HG03432 (cell line): ENCODE results near the gene ATN1.

Experiments used
- ATAC-seq: cut with Tn5 transposase; IDR thresholded peaks from one replicate; pipeline ENCODE4 v1.9.1; 2021; ENCODE audit warnings: mild to moderate bottlenecking, moderate library complexity; ENCODE audit not compliant: unreplicated experiment

The ATN1 gene

GRCh38 chr12:6923851-6924250 lies 3.9 kb upstream of the ATN1 start:
- ATAC-seq = no peak

- no peak for ATAC-seq
Observed at GRCh38 chr12:6925239-6925539, 2.6 kb upstream of the ATN1 start.

- ATAC-seq = no peak
Observed at GRCh38 chr12:6925540-6926279, 2.0 kb upstream of the ATN1 start.

GRCh38 chr12:6928022-6928702 lies 403 bp downstream of the ATN1 start:
- no peak for ATAC-seq

GRCh38 chr12:6928703-6929407 lies 1.1 kb downstream of the ATN1 start:
- no peak for ATAC-seq

- no peak for ATAC-seq
Observed at GRCh38 chr12:6929466-6930452, 2.0 kb downstream of the ATN1 start.

GRCh38 chr12:6932766-6933165 lies 5.0 kb downstream of the ATN1 start:
- ATAC-seq = no peak

GRCh38 chr12:6934110-6934509 lies 6.4 kb downstream of the ATN1 start:
- no peak for ATAC-seq

GRCh38 chr12:6935371-6936193 lies 7.8 kb downstream of the ATN1 start:
- ATAC-seq = no peak

- ATAC-seq = no peak
Observed at GRCh38 chr12:6936194-6936635, 8.5 kb downstream of the ATN1 start.

- ATAC-seq = peak; percentile 5
Observed at GRCh38 chr12:6936636-6937480, 9.1 kb downstream of the ATN1 start.

- peak; percentile 86 for ATAC-seq
Observed at GRCh38 chr12:6937481-6938352, 10.0 kb downstream of the ATN1 start.

- no peak for ATAC-seq
Observed at GRCh38 chr12:6938353-6939190, 10.8 kb downstream of the ATN1 start.

- no peak for ATAC-seq
Observed at GRCh38 chr12:6939191-6939540, 11.4 kb downstream of the ATN1 start.

- no peak for ATAC-seq
Observed at GRCh38 chr12:6941267-6941666, 13.5 kb downstream of the ATN1 start.

GRCh38 chr12:6941782-6942181 lies 14.0 kb downstream of the ATN1 start:
- ATAC-seq = no peak

- ATAC-seq = no peak
Observed at GRCh38 chr12:6942331-6942665, 14.5 kb downstream of the ATN1 start.

- peak; percentile 30 for ATAC-seq
Observed at GRCh38 chr12:6943389-6943721, 15.6 kb downstream of the ATN1 start.
